ENCODE measurements around the gene PHGDH.
A peak's percentile ranks its signal among the peaks of the same experiment; 100 is the strongest.

Gene PHGDH

GRCh38 chr1:119731741-119732430, 20.2 kb downstream of the PHGDH start:
- DNase-seq (ENCODE audit: low spot score): no peak

GRCh38 chr1:119732465-119733168, 20.9 kb downstream of the PHGDH start:
- no peak for DNase-seq (ENCODE audit: low spot score)

GRCh38 chr1:119733754-119734153, 22.0 kb downstream of the PHGDH start:
- no peak for DNase-seq (ENCODE audit: low spot score)

- DNase-seq (ENCODE audit: low spot score): no peak
Measured at GRCh38 chr1:119735217-119735616, 23.5 kb downstream of the PHGDH start.

GRCh38 chr1:119736649-119737039, 24.9 kb downstream of the PHGDH start:
- DNase-seq (ENCODE audit: low spot score): no peak

- DNase-seq (ENCODE audit: low spot score): no peak
Measured at GRCh38 chr1:119737040-119737682, 25.4 kb downstream of the PHGDH start.

- no peak for DNase-seq (ENCODE audit: low spot score)
Measured at GRCh38 chr1:119738100-119738720, 26.5 kb downstream of the PHGDH start.

GRCh38 chr1:119739150-119739549, 27.4 kb downstream of the PHGDH start:
- no peak for DNase-seq (ENCODE audit: low spot score)

GRCh38 chr1:119740261-119740660, 28.5 kb downstream of the PHGDH start:
- no peak for DNase-seq (ENCODE audit: low spot score)

GRCh38 chr1:119740896-119741780, 29.4 kb downstream of the PHGDH start:
- no peak for DNase-seq (ENCODE audit: low spot score)

- peak; percentile 55 for DNase-seq (ENCODE audit: low spot score)
Measured at GRCh38 chr1:119742202-119742601, 30.5 kb downstream of the PHGDH start.

GRCh38 chr1:119742677-119743076, 30.9 kb downstream of the PHGDH start:
- no peak for DNase-seq (ENCODE audit: low spot score)

GRCh38 chr1:119743308-119743707, 31.6 kb downstream of the PHGDH start:
- DNase-seq (ENCODE audit: low spot score): no peak

GRCh38 chr1:119743776-119744597, 32.3 kb downstream of the PHGDH start:
- peak; percentile 83 for DNase-seq (ENCODE audit: low spot score)

GRCh38 chr1:119744598-119744942, 32.8 kb downstream of the PHGDH start:
- DNase-seq (ENCODE audit: low spot score): no peak

- DNase-seq (ENCODE audit: low spot score): no peak
Measured at GRCh38 chr1:119745034-119745433, 33.3 kb downstream of the PHGDH start.

GRCh38 chr1:119747451-119747850, 35.7 kb downstream of the PHGDH start:
- no peak for DNase-seq (ENCODE audit: low spot score)

- no peak for DNase-seq (ENCODE audit: low spot score)
Measured at GRCh38 chr1:119748040-119748439, 36.3 kb downstream of the PHGDH start.

GRCh38 chr1:119752592-119752991, 40.9 kb downstream of the PHGDH start:
- no peak for DNase-seq (ENCODE audit: low spot score)

GRCh38 chr1:119758584-119758983, 46.9 kb downstream of the PHGDH start:
- no peak for DNase-seq (ENCODE audit: low spot score)

GRCh38 chr1:119762409-119762808, 50.7 kb downstream of the PHGDH start:
- DNase-seq (ENCODE audit: low spot score): no peak
